Stimulated activated CD4-positive, alpha-beta T cell treated with anti-CD3 and anti-CD28 coated beads, Interleukin-15, amount 100 ng/mL, for 48 hours (primary cell): ENCODE data around the gene CLSTN1.
A peak's percentile ranks its signal among the peaks of the same experiment; 100 is the strongest.

ENCODE experiments used
- DNase-seq, 2 donors: peaks; one replicate each; pipeline ENCODE4 v3.0.0-alpha.2; 2020; ENCODE audit warnings: low read depth in 2 of 2

Gene CLSTN1

DNA sequence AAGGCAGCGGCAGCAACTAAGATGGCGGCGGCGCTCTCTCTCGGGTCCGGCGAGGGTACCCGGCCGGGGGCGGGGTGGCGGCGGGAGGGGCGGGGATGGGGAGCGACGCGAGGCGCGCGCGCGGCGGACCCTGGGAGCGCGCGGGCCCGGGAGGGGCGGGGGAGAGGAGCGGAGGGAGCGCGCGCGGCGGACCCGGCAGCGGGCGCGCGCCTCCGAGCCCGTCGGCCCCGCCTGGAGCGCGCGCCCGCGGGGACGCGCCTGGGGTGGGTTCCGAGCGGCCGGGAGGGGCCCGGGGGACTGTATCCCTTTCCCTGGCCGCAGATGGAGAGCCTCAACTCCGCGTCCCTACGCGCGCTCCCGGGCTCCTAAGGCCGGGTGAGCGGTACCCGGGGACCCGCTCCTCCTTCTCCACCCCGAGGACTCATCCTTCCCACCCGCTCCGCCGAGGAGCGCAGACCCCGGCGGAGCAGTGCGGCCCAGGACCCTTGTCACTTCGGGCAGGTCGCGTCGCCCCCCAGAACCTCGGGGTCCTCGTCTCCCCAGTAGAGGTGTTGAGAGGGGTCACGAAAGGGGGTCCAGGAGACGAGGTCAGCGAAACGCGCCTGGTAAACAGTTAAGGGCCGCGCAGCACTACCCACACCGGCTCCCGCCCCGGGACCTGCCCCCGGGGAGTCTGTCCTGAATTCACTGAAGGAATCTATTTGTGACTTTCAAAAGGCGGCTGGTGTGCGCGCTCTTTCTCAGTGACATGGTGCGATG, at the start of gene CLSTN1:
Gene CLSTN1 (minus strand): TSS at position 23 of the 759 bp plus-strand sequence. CDS start 232 bp downstream, outside the sequence.
- DNase-seq, result peak; percentile 75 to 88

- DNase-seq, result no peak
Observed at GRCh38 chr1:9873385-9873784, 49.6 kb upstream of the CLSTN1 start.

GRCh38 chr1:9872430-9873165, 48.8 kb upstream of the CLSTN1 start:
- no peak for DNase-seq

- DNase-seq, result no peak
Observed at GRCh38 chr1:9871707-9872425, 48.1 kb upstream of the CLSTN1 start.

DNA sequence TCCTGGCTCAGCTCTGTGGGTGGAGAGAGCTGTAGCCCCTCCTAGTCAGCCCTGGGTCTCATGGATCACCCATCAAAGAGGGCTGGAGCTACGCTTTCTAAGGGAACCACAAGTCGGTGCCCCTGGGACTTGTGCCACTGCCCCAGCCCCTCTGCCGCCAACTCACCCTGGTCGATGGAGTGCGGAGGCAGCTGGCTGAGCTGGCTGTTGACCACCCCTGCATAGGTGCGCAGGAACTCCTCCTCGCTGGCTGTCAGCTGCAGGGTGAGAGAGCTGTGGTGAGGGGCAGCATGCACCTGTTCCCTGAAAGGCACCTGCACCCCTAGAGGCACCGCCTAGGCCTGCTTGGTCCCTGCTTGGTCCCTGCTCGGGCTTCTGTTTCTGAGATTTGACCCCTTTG, 47.3 kb upstream of the CLSTN1 start:
- DNase-seq, result no peak

DNA sequence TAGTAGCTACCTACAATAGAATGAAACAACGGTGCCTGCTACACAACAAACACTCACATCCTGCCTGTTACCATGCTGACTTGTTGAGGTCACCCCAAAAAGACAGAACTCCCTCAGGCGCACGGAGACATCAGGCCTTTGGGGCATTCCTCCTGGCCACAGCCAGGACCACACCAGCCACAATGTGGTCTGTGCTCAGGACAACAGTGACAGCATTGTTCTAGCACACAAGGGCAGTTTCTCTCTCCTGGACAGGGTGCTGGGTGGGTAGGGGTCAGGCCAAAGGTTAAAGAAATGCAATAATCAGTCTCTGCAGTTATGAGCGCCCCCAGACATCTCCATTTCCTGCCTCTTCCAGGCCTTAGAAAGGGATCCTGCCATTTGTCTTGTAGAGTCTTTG, 46.8 kb upstream of the CLSTN1 start:
- no peak for DNase-seq

GRCh38 chr1:9869831-9870251, 46.1 kb upstream of the CLSTN1 start:
- no peak for DNase-seq

GRCh38 chr1:9868244-9868590, 44.5 kb upstream of the CLSTN1 start:
- no peak for DNase-seq

- DNase-seq, result peak; percentile 70 to 81
Observed at GRCh38 chr1:9867408-9868243, 43.9 kb upstream of the CLSTN1 start.

GRCh38 chr1:9866836-9867235, 43.1 kb upstream of the CLSTN1 start:
- no peak for DNase-seq

GRCh38 chr1:9865724-9866123, 42.0 kb upstream of the CLSTN1 start:
- no peak for DNase-seq

DNA sequence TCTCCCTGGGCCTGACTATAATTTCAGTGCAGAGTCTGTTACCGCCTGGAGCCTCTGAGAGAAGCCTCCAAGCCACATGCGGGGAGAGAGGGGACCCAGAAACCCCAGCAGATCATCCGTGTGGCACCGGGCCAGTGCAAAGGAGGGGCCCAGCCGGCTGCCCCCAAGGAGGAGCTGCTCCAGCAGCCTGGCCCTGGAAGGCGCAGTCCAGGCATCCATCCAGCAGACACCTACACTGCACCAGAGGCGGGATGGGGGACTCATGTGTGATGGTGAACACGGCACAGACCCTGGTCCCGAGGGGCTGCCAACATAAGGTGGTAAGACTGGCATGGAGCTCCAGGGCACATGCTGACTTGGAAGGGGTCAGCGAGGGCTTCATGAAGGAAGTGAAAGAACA, 39.6 kb upstream of the CLSTN1 start:
- no peak for DNase-seq

GRCh38 chr1:9861360-9861759, 37.6 kb upstream of the CLSTN1 start:
- no peak for DNase-seq

DNA sequence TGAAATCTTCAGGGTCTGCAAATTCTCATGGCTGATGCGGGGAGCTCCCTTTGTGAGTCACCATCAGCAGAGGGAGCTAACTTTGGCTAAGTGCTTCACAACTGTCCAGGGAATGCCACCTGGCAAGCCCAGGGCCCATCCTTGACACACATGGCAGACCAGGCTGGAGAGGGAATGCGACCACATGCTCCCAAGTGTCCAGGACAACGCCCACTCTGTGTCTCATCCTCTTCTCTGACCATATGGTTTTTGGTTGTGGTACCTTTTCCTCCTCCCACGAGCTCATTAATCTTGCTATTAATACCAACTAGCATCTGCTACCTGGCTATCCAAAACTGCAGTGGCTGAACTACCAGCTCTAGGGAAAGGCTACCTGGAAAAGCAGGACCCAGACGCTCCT, 37.1 kb upstream of the CLSTN1 start:
- DNase-seq, result no peak

- no peak for DNase-seq
Observed at GRCh38 chr1:9859281-9860014, 35.7 kb upstream of the CLSTN1 start.

DNA sequence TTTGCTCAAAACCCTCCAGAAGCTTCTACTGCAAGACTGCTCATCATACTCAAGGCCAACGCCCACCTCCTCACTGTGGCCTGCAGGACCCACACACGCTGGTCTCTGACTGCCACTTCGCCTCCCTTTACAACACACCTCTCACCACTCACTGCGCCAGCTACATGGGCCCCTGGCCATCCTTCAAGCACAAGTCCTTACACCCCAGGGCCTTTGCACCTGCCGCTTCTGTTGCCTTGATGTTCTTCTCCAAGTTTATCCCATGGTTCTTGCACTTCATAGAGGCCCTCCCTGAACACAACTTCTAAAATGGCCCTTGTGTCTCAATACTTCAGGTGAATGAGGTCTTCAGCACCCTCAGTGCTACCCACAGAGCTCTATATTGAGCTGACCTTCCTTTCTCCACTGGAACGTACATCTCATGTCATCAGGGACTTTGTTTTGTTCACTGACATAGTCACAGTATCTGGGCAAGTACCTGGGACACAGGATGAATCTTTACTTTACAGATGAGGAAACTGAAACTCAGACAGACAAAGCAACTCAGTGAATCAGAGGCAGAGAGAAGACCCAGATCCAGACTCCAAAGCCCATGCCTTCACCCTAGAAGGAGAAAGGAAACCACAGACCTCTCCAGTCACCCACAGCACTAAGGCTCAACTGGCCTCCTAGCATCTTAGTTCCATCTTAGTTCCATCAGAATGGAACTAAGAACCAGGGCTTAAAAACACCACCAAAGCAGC, 34.7 kb upstream of the CLSTN1 start:
- no peak for DNase-seq

- no peak for DNase-seq
Observed at GRCh38 chr1:9855186-9855585, 31.4 kb upstream of the CLSTN1 start.

GRCh38 chr1:9853249-9853595, 29.5 kb upstream of the CLSTN1 start:
- no peak for DNase-seq

DNA sequence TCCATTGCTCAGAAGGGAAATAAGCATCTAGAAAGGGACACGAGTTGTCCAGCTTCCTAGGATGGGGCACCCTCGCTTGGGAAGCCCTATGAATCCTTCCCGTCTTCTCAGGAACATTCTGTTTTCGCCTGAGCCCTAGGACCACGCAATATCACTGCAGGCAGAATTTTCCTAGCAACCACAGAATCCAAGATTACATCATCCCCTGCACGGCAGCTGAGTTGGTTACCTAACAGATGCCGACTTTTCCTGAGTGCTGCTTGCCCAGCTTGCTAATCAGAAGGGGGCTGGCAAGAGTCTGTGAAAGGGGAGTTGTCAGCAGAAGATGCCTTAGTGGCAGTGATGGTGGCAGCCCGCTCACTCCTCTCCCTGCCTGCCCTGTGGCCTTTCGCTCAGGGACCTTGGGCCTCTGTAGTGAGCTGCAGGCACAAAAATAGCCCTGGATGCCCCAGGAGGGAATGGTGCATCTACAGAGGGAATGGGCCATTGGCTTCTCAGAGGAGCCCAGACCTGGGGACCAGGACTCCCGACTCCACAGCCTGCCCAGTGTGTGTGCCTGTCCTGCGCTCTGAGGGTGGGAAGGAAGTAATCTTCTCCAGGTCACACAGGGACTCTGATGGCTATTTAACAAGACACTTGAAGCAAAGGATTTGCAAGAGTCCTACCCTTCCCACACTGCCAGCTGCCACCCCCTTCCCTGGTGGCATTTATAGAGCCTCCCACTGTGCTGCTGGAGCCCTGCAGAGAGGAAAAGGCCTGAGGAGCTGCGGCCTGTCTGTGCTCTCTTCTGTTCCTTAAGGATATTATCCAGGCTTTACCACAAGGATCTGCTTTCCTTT, 28.9 kb upstream of the CLSTN1 start:
- no peak for DNase-seq

GRCh38 chr1:9852004-9852403, 28.2 kb upstream of the CLSTN1 start:
- DNase-seq, result no peak
